Activated CD8-positive, alpha-beta T cell treated with anti-CD3 and anti-CD28 coated beads for 36 hours (primary cell): Measurements from ENCODE around the gene RRN3. TPM values are rescaled to one million over a fixed set of nuclear protein-coding genes. Genes with fewer than 3 reads are reported as not detected.
"Not testable (repeated sequence)": the region's sequence is repeated elsewhere in the genome, so short reads cannot be mapped to it uniquely, and the experiment has no call there.

ENCODE experiments used
- ATAC-seq: fragments of 200-7000 bp; cut with Tn5 transposase; one replicate; pipeline ENCODE4 v1.10.0; 2021; ENCODE audit warnings: mild to moderate bottlenecking, moderate library complexity
- CTCF ChIA-PET: fragments of 350-600 bp; sonication (Branson Sonifier 250); formaldehyde crosslinking; loops from one replicate; lab custom pipeline; 2021; ENCODE audit warnings: antibody characterized with exemption; lab: Charles Lee
- POLR2A ChIA-PET: fragments of 350-600 bp; sonication (Branson Sonifier 250); formaldehyde crosslinking; loops from one replicate; lab custom pipeline; 2021; ENCODE audit warnings: antibody characterized with exemption; lab: Charles Lee
- DNase-seq: peaks from one replicate; pipeline ENCODE4 v3.0.0-alpha.2; 2020
- H3K27ac Mint-ChIP-seq: one replicate; pipeline ENCODE4 v1.8.0; 2021; ENCODE audit warnings: mild to moderate bottlenecking, mixed read lengths
- H3K27me3 Mint-ChIP-seq: one replicate; pipeline ENCODE4 v1.8.0; 2021; ENCODE audit warnings: mixed read lengths
- H3K36me3 Mint-ChIP-seq: one replicate; pipeline ENCODE4 v1.8.0; 2021; ENCODE audit warnings: low read depth, mixed read lengths
- H3K4me1 Mint-ChIP-seq: one replicate; pipeline ENCODE4 v1.8.0; 2021; ENCODE audit warnings: low read depth, mixed read lengths
- H3K4me3 Mint-ChIP-seq: one replicate; pipeline ENCODE4 v1.8.0; 2021; ENCODE audit warnings: mild to moderate bottlenecking, moderate library complexity, mixed read lengths
- H3K9me3 Mint-ChIP-seq: one replicate; pipeline ENCODE4 v1.8.0; 2021; ENCODE audit warnings: mixed read lengths
- CTCF ChIP-seq: fragments of 200-600 bp; IDR thresholded peaks from one replicate; pipeline ENCODE4 v1.8.0; 2022; ENCODE audit warnings: antibody characterized with exemption, mild to moderate bottlenecking
- intact Hi-C: fragments of 100-400 bp; cut with micrococcal nuclease; formaldehyde crosslinking; loops from one replicate; pipeline ENCODE4 v1.10.0; 2022
- total RNA-seq, 2 experiments: library from RNA; stranded (reverse); gene quantifications; one replicate each; pipeline ENCODE4 v1.2.3, GENCODE V29; 2021

Gene RRN3
- total RNA-seq: 10 to 100 TPM; 30.3 to 33.0 TPM

DNA sequence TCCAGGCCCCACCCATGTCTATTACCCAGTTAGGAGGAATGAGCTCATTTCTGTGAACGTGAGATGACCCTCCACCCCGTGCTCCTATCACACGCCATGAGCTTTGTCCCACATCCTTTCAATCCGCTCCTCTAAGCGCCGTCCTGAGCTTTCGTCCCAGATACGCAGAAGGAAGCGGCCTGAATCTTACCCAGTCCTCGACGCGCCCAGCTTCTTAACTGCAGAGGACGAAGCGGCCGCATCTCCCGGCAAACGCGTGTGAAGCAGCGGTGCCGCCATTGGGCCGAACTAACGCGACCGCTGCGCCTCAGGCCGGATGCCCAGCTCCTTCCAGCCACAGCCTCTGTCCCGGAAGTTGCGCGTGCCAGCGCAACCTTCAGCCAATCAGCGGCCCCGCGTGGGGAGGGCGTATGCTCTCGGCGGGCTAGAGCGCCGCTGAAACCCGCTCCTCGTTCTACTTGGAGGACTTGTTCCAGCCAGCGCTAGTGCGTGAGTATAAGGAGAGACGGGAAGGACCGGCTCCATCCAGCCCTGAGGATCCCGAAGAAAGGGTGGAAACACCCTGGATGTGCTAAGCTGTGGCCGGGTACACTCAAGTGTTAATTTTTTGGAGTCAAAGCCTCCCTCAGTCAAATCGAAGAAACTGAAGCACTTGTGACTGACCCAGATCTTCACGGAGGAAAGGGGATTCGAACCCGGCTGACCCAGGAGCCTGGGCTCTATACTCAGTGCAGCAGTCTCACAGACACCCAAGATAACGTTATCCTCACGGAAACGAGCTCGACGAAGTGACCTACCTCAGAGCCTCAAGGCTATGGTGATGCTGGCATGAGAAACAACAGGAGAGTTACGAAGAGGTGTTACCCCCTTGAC lies at the start of gene RRN3:
TSS of gene RRN3 (minus strand) at position 318 of the 873 bp plus-strand sequence. CDS start at position 279, 39 bp downstream.
- peak within 1 kb of the TSS; percentile 99 for H3K27ac Mint-ChIP-seq
- peak within 1 kb of the TSS; percentile 99 for H3K4me3 Mint-ChIP-seq
- intact Hi-C loops, H3K27me3 Mint-ChIP-seq, H3K36me3 Mint-ChIP-seq, H3K9me3 Mint-ChIP-seq: not testable (repeated sequence)
- POLR2A ChIA-PET: interaction anchor here (1.3 kb wide), 1 partner anchor 19 kb away, joined by 3 read pairs; no protein-coding TSS in a partner anchor
- H3K4me1 Mint-ChIP-seq: peaks cover 15% of the 10 kb centered on the region
- DNase-seq (peak; percentile 91), ATAC-seq (peak; percentile 99)
- CTCF ChIA-PET: interaction anchor here (1.4 kb wide), 1 partner anchor 21 kb away, joined by 7 read pairs; no protein-coding TSS in a partner anchor

- CTCF ChIA-PET, intact Hi-C loops, H3K27me3 Mint-ChIP-seq, POLR2A ChIA-PET, H3K9me3 Mint-ChIP-seq, H3K36me3 Mint-ChIP-seq, H3K4me1 Mint-ChIP-seq, H3K27ac Mint-ChIP-seq, DNase-seq, H3K4me3 Mint-ChIP-seq, ATAC-seq: not testable (repeated sequence)
These were observed 49.6 kb upstream of the RRN3 start for GRCh38 chr16:15143601-15144091.

DNA sequence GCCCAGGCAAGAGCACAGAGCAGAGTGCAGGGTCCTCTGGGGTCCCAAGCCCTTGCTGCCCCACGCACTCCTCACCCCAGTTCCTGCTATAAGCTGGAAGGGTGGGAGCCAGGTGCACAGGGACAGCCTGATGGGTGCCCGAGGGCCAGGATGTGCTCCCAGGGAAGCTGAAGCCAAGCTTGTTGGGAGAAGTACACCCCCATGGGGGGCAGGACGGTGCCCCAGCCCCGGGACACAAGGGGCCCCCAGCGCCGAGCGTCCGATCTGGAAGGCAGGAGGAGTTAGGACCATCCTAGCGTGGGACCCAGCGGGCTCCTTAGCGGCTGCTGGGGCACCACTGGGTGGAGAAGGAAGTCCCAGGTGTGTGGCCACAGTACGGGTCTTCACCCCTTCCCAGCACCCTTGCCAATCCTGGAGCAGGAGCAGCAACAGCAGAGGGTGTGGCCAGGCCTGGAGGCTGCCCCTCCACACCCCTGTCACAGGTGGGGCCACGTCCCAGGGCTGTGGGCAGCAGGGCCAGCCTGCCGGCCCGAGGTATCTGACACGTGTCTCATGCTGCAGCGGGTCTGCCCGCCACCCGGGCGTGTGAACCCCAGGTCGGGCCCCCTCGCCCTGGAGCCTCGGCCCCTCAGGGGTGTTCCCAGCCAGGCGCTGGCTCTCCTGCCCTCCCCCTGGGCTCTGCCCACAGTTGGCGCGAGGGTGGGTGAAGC lies 49.0 kb upstream of the RRN3 start:
- H3K4me1 Mint-ChIP-seq, intact Hi-C loops, DNase-seq, ATAC-seq, H3K9me3 Mint-ChIP-seq, H3K27me3 Mint-ChIP-seq, POLR2A ChIA-PET, H3K36me3 Mint-ChIP-seq, H3K27ac Mint-ChIP-seq, H3K4me3 Mint-ChIP-seq, CTCF ChIA-PET: not testable (repeated sequence)

- CTCF ChIA-PET, H3K9me3 Mint-ChIP-seq, H3K4me3 Mint-ChIP-seq, H3K27ac Mint-ChIP-seq, intact Hi-C loops, POLR2A ChIA-PET, DNase-seq, H3K27me3 Mint-ChIP-seq, ATAC-seq, H3K36me3 Mint-ChIP-seq, H3K4me1 Mint-ChIP-seq: not testable (repeated sequence)
These were observed 48.2 kb upstream of the RRN3 start for GRCh38 chr16:15142107-15142890.

- Mint-ChIP-seq H3K27me3 (no peaks in the 10 kb centered on the region), H3K27ac (no peak overlapping the region), H3K9me3 (no peaks in the 10 kb centered on the region), H3K4me3 (no peak overlapping the region), H3K36me3 (no peaks in the 10 kb centered on the region), H3K4me1 (peaks cover 3% of the 10 kb centered on the region)
- DNase-seq (no peak), ATAC-seq (no peak)
- CTCF ChIA-PET: no interaction called here
- TF ChIP-seq CTCF: no peak
- POLR2A ChIA-PET: no interaction called here
- intact Hi-C loops: no loop called here
These were observed 47.5 kb upstream of the RRN3 start for GRCh38 chr16:15141586-15141985.

DNA sequence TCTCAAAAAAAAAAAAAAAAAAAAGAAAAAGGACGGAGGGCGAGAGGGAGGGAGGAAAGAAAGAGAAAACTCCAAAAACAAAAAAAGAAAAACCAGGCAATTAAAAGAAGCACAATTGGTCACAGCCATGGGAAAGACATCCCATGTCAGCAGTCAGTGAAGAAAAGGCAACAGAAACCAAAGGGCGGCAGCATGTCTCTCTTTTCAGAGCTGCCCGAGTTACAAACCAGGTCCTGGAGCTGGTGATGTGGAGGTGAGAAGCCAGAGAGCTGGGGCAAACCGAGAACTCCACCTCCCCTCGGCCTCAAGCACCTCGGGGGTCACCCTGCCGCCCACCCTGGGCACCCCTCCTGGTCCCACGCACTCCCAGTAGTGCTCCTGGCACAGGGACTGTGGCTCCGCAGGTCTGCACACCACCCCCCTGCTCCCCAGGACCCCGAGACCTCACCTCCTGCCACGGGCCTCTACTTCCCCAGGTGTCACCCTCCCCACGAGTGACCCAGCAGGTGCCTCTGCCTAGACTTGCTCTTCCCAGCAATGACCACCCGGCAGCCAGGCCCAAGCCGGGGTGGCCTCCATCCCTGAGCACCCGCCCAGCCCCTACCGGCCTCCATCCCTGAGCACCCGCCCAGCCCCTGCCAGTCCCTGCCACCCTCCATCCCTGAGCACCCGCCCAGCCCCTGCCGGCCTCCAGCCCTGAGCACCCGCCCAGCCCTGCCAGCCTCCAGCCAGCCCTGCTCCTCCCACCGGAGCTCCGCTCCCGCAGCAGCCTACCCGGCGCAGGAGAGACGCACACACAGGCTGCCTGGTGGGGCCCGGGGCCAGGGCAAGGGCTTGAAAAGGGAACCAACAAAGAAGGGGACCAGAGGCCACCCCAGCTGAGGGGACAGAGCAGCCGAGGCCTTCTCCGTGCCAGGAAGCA lies 46.6 kb upstream of the RRN3 start:
- H3K9me3 Mint-ChIP-seq, POLR2A ChIA-PET, H3K27me3 Mint-ChIP-seq, CTCF ChIA-PET, DNase-seq, H3K4me1 Mint-ChIP-seq, ATAC-seq, intact Hi-C loops, H3K4me3 Mint-ChIP-seq, H3K27ac Mint-ChIP-seq, H3K36me3 Mint-ChIP-seq: not testable (repeated sequence)

- POLR2A ChIA-PET, CTCF ChIA-PET, H3K27ac Mint-ChIP-seq, ATAC-seq, H3K27me3 Mint-ChIP-seq, H3K36me3 Mint-ChIP-seq, intact Hi-C loops, H3K4me1 Mint-ChIP-seq, H3K9me3 Mint-ChIP-seq, DNase-seq, H3K4me3 Mint-ChIP-seq: not testable (repeated sequence)
These were observed 43.4 kb upstream of the RRN3 start for GRCh38 chr16:15137514-15137913.

- DNase-seq, intact Hi-C loops, H3K4me3 Mint-ChIP-seq, POLR2A ChIA-PET, CTCF ChIA-PET, H3K27ac Mint-ChIP-seq, H3K36me3 Mint-ChIP-seq, H3K9me3 Mint-ChIP-seq, H3K27me3 Mint-ChIP-seq, H3K4me1 Mint-ChIP-seq, ATAC-seq: not testable (repeated sequence)
These were observed 41.6 kb upstream of the RRN3 start for GRCh38 chr16:15135483-15136360.
